ENCODE data around the gene NTRK1. TPM values are rescaled to one million over a fixed set of nuclear protein-coding genes. Genes with fewer than 3 reads are reported as not detected.

The NTRK1 gene
- total RNA-seq, 1 experiment from 2014 or later, result 0.24 TPM

DNA sequence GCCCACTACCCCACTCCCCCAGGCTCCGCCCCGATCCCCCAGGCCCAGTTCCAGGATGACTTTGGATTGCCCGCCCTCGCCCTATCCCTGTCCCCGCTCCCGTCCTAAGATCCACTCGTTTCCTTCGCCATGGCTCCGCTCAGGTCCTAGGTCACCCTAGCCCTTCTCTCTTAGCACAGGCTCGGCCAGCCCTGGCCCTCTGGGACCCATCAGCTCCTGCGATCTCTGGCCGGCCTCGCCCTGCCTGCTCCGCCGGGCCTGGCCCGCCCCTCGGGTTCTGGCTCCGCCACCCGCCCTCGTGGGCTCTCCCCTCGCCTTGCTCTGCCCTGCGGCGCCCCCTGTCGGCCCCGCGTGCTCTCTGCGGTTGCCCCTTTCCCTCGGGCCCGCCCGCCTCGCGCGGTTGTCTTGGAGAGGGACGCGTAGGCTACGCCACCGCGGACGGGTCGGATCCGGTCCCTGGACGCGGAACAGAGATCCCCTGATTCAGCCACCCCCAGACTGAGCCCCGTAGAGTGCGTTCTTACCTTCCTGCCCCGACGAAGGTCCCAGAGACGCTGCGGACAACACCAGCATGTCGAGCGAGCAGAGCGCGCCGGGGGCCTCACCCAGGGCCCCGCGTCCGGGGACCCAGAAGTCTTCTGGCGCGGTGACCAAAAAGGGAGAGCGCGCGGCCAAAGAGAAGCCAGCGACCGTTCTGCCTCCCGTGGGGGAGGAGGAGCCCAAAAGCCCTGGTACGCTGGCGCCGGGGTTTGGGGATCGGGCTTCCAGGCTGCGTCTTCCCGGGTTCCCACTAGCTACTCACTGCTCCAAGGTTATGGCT is 59.8 kb downstream of the NTRK1 start, which contains the start of gene LRRC71:
Gene LRRC71 (plus strand): TSS at position 400 of the 820 bp plus-strand sequence. CDS start 172 bp downstream, at position 572.
- Histone ChIP-seq H3K56ac (ENCODE audit: insufficient read length, low read depth, low read length) (no peak within 1 kb of the TSS), H3K14ac (ENCODE audit: insufficient read depth, low read length) (no peak within 1 kb of the TSS; the same call in 1 of the 2 replicates), H3K79me1 (ENCODE audit: insufficient read depth, low read depth, low read length, poor library complexity, severe bottlenecking) (no peaks in the 10 kb centered on the region), H4K8ac (replicated peaks; ENCODE audit: insufficient read length, low read depth, low read length) (no peak within 1 kb of the TSS), H2AK5ac (ENCODE audit: insufficient read length, low read length) (no peak within 1 kb of the TSS), H2BK20ac (ENCODE audit: low read depth, low read length, poor library complexity, severe bottlenecking) (no peak within 1 kb of the TSS), H3K4me1 (ENCODE audit: insufficient read depth, low read length) (no peaks in the 10 kb centered on the region), H3K4ac (ENCODE audit: low read depth, low read length) (no peak within 1 kb of the TSS), H3T11ph (ENCODE audit: low read length) (no peak within 1 kb of the TSS), H3K9ac (ENCODE audit: extremely low read depth, insufficient read length, low read length) (no peak within 1 kb of the TSS), H3K27ac (ENCODE audit: insufficient read length, low read depth, low read length) (no peak within 1 kb of the TSS), H3K18ac (ENCODE audit: insufficient read length, low read depth, low read length) (no peak within 1 kb of the TSS), H2BK5ac (ENCODE audit: insufficient read length, low read length) (no peak within 1 kb of the TSS), H4K5ac (ENCODE audit: insufficient read length, low read depth, low read length) (no peak within 1 kb of the TSS), H3K79me2 (ENCODE audit: insufficient read depth, low read length) (no peaks in the 10 kb centered on the region), H4K91ac (ENCODE audit: insufficient read length, low read depth, low read length) (no peak within 1 kb of the TSS), H3K9me3 (ENCODE audit: control insufficient read depth, low read depth, low read length) (no peaks in the 10 kb centered on the region), H2BK120ac (ENCODE audit: low read depth, low read length, poor library complexity, severe bottlenecking) (no peak within 1 kb of the TSS), H3K27me3 (ENCODE audit: insufficient read depth, low read length) (peaks cover 50% of the 10 kb centered on the region), H2BK12ac (ENCODE audit: insufficient read length, low read depth, low read length) (no peak within 1 kb of the TSS), H3K23me2 (ENCODE audit: insufficient read length, low read depth, low read length, poor library complexity, severe bottlenecking) (peaks cover 10% of the 10 kb centered on the region), H2AFZ (ENCODE audit: low read length) (no peak within 1 kb of the TSS), H3K23ac (ENCODE audit: insufficient read length, low read depth, low read length) (no peak within 1 kb of the TSS), H3K4me2 (ENCODE audit: insufficient read depth, insufficient read length, low read length) (peak within 1 kb of the TSS; percentile 50), H2BK15ac (ENCODE audit: low read depth, low read length) (no peak within 1 kb of the TSS), H4K20me1 (ENCODE audit: control insufficient read depth, insufficient read depth, insufficient read length) (no peaks in the 10 kb centered on the region)
- Mint-ChIP-seq H3K27ac (no peak within 1 kb of the TSS; a peak in 2 of 7 replicates), H3K4me3 (peak within 1 kb of the TSS; percentile 62 to 82), H3K27me3 (ENCODE audit: low read depth) (peaks cover 99% of the 10 kb centered on the region), H3K9me3 (peaks cover 0 to 3% of the 10 kb centered on the region in 2 experiments; a peak in 2 of 5 replicates), H3K4me1 (peaks cover 10 to 29% of the 10 kb centered on the region in 2 experiments), H3K36me3 (ENCODE audit: insufficient read depth in 1 of 3, low read depth in 3 of 3) (no peaks in the 10 kb centered on the region; a peak in 1 of 7 replicates)
- TF ChIP-seq, protein P1, sequence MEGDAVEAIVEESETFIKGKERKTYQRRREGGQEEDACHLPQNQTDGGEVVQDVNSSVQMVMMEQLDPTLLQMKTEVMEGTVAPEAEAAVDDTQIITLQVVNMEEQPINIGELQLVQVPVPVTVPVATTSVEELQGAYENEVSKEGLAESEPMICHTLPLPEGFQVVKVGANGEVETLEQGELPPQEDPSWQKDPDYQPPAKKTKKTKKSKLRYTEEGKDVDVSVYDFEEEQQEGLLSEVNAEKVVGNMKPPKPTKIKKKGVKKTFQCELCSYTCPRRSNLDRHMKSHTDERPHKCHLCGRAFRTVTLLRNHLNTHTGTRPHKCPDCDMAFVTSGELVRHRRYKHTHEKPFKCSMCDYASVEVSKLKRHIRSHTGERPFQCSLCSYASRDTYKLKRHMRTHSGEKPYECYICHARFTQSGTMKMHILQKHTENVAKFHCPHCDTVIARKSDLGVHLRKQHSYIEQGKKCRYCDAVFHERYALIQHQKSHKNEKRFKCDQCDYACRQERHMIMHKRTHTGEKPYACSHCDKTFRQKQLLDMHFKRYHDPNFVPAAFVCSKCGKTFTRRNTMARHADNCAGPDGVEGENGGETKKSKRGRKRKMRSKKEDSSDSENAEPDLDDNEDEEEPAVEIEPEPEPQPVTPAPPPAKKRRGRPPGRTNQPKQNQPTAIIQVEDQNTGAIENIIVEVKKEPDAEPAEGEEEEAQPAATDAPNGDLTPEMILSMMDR (conservative IDR thresholded peaks at IDR 0.05), result peak; percentile 99
- peak; percentile 87 for DNase-seq
- no CpG with 5 or more reads among the region's 71 CpGs for WGBS (ENCODE audit: extremely low coverage, insufficient read length, low lambda C conversion rate)

Measured in H9 (cell line).